Hematopoietic multipotent progenitor cell treated with erythropoietin and hydrocortisone succinate and interleukin-3 and kit ligand, for 6 days (in vitro differentiated cells): ENCODE measurements around the gene MSH3.

ENCODE experiments used
- DNase-seq: peaks from one replicate; pipeline ENCODE4 v3.0.0-alpha.2; 2015

MSH3 gene

DNA sequence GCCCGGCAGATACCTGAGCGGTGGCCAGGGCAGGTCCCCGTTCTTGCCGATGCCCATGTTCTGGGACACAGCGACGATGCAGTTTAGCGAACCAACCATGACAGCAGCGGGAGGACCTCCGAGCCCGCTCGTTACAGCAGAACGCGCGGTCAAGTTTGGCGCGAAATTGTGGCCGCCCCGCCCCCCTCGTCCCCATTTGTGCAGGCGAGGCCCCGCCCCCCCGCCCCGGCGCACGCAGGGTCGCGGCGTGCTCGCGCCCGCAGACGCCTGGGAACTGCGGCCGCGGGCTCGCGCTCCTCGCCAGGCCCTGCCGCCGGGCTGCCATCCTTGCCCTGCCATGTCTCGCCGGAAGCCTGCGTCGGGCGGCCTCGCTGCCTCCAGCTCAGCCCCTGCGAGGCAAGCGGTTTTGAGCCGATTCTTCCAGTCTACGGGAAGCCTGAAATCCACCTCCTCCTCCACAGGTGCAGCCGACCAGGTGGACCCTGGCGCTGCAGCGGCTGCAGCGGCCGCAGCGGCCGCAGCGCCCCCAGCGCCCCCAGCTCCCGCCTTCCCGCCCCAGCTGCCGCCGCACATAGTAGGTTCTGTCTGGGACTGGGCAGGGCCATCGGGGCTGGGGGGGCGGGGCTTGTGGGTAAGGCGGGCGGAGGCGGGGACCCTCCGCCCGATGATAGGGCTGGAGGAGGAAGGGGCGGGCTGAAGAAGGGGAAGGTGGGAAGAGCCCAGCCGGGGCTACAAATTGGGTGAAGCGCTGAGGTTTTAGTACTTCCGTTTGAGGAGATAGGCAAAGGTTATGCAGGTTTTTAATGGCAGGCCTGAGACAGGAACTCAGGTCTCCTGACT, at the start of gene MSH3, which contains the start of gene DHFR:
TSS of gene MSH3 (plus strand) at position 262 of the 840 bp plus-strand sequence. CDS start at position 338, 76 bp downstream.
TSS of gene DHFR (minus strand) at position 593 of the 840 bp plus-strand sequence. CDS start at position 99, 494 bp downstream.
- DNase-seq: peak; percentile 98

DNA sequence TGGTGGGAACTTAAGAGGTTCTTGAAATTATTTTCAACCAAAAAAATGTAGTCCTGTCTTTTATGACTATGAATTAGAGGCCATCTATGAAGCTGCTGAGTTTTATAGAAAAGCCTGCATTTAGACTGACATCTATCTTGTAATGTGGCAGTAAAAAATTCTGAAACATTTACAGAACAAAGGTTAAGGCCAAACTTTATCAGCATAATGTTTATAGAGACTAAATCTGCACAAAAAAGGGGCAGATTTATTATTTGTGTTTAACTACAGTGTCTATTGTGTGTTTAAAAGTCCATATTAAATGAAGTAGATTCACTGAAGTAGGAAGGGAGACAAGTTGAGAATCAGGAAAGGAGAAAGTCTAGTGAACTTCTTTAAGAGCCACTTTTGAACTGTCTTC, 47.1 kb upstream of the MSH3 start:
- no peak for DNase-seq

GRCh38 chr5:80607832-80608231, 46.6 kb upstream of the MSH3 start:
- DNase-seq: no peak

DNA sequence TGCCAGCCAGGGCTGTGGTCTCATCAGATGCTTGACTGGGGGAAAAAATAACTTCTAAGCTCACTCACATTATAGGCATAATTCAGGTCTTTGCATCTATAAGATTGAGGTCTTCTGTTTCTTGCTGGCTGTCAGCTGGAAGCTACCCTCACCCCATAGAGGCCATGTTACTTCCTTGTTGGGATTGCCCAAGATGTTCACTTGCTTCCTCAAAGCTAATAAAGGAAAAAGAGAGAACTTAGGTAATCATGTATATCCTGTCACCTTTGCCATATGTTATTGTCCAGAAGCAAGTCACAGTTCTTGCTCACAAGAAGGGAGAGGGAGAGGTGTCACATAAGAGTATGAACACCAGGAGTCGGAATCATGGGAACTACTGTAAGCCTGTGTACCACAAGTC, 45.7 kb upstream of the MSH3 start:
- peak; percentile 14 for DNase-seq

- no peak for DNase-seq
These were observed 44.8 kb upstream of the MSH3 start for GRCh38 chr5:80609692-80610091.

DNA sequence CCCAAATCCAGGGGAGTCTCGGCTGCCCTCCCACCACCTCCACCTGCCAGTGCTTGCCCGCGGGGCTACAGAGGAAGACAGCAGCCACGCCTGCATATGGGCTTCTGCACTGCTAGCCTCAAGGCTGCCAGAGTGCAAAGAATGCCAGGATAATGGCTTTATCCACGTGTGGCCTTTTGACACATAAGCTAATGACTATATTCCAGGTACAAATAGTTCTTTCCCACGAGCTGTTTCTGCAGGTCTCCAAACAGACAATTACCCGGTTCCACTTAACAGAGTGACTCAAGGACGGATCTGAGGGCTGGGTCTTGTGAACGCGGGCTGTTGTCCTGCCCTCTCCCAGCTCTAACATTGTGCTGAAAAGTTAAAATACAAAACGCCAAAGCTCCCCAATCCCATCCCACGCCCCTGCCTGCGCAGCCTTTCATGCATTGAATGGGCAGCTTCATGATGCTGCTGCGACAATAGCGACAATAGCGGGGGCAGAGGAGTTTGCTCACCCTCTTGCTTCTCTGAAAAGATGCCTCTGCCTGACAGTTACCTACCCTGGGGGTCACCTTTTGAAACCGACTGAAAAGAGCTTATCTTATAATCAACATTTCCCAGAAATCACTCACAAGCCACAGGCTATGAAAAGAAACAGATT, 39.1 kb upstream of the MSH3 start:
- DNase-seq: no peak

GRCh38 chr5:80618438-80618837, 36.0 kb upstream of the MSH3 start:
- no peak for DNase-seq

DNA sequence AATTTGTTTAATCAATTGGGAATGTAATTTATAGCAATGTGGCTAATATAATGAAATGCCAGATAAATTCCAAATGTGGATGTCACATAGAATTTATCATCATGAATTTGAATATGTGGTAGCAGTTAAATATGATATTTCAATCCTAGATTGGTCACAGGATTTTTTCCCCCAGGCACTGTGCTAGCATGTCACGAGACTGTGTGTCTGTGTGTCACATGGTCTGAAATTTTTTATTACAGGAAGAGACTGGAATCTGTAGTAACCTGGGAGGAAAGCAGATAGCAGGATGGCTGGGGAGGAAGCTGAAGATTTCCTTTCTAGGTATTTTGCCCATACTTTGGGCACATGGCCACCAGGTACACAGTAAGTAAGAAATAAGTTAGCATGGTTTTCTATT, 35.4 kb upstream of the MSH3 start:
- no peak for DNase-seq

GRCh38 chr5:80620211-80620610, 34.2 kb upstream of the MSH3 start:
- DNase-seq: no peak

DNA sequence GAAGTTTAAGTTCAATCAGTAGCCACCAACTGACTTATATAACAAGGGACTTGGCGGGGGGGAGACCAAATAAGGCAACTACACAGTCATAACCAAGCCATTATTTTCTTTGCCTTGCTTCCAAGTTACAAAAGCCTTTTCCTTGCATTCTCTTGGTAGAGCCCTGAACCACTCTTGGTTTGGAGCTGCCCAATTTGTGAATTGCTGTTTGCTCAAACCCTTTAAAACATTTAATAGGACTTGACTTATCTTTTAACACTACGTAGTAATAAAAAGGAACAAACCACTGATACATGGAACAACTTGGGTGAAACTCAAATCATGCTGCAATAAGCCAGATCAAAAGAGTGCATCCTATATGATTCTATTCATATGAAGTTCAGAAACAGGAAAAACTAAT, 31.7 kb upstream of the MSH3 start:
- no peak for DNase-seq

DNA sequence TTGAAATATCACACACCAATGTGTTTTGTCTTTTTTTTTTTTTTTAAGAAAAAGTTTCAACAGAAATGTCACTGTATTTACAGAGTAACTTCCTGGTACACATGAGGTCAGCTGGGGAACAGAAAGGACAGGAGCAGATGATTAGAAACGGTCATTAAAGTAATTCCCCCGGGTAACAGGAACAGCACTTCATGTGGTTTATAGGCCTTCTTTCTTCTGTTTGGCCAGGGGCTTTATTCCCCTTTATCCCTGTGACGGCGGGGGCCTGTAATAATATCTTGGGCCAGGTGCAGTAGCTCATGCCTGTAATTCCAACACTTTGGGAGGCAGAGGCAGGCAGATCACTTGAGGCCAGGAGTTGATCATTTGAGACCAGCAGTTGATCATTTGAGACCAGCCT, 30.5 kb upstream of the MSH3 start:
- DNase-seq: no peak

- DNase-seq: no peak
These were observed 29.2 kb upstream of the MSH3 start for GRCh38 chr5:80625230-80625629.

DNA sequence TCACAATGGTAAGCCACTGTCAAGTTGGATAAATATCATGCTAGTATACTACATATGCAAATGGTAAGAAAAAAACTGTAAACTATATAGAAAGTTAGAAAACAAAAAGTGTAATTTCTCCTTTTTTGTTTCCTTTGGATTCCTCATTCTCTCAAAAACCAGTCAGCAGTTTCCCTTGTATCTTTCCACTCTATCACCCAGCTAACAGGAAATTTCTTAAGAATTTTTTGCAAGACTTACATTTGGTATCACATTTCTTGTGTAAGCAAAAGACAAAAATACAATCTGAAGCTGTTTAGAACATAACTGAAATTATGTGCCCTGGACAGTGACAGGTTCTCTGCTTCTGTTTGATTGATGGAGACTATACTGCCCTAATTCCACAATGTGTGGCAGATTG, 25.2 kb upstream of the MSH3 start:
- no peak for DNase-seq

DNA sequence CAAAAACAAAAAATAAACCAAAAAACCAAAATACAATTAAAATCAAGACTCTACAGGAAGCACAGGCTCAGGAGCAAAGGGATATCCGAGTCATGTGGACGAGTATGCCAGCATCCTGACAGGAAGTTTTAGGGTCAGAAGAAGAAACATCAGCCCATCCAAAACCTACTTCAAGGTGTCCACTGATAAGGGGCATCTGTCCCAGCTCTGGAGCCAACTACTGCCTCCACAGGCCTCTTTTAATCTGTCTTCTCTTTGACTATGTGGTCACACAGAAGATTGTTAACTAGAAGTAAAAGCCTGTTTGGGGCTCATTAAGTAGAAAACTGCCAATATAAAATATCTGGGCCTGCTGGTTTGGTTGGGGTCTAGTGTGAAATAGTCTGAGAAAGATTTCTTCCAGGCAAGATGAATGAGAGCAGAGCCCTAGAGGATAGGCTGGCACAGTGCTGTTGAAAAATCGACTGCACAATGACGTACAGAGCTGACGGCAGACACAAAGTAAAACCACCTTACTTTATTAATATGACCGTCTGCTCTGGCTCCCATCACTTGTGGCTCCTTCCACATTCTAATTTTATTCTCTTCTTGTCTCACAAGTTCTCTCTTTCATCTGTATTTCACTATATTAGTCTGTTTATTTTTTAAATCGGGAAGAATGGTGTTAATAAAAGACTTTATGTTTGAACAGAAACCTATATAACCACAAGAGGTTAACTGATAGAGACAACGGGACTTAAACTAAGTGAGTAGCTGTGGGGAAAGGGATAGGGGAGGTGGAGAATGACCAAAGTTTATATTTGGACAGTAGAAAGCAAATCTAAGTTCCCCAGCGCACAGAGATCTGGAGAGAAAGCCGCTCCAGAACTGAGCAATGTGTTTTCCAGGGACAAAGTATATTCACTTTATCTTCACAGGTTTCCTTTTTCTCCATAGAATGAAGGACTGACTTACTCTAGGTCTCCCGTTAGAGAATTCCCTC, 22.9 kb upstream of the MSH3 start:
- DNase-seq: peak; percentile 78

DNA sequence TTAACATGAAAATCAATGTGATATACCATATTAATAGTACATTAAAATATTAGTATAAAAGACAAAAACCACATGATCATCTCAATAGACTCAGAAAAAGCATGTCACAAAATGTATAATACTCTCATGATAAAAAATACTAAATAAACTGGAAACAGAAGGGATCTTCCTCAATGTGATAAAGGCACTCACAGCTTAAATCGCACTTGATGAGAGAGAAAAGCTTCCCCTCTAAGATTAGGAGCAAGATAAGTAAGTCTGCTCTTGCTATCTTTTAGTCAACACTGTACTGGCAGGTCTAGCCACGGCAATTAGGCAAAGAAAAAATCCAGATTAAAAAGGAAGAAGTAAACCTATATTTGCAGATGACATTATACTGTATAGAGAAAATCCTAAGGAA, 21.8 kb upstream of the MSH3 start:
- DNase-seq: peak; percentile 18

DNA sequence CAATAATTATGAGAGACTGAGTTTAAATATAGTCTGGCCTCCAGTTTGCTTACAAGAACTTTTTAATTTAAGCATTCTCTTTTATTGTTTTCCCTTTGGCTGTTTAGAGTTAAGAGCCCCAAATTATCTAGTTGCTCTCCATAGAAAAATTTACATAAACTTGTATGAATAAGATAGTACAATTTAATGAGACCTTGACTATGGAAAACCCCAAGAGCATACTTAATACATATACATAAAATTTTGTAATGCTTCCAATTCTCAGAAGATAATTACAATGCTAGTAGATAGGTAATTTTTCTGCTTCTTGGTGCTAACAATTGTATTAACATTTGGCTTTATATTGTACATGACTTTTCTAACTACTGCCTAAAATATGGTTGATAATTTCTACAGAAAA, 20.3 kb upstream of the MSH3 start:
- no peak for DNase-seq

GRCh38 chr5:80641353-80641752, 13.1 kb upstream of the MSH3 start:
- no peak for DNase-seq

DNA sequence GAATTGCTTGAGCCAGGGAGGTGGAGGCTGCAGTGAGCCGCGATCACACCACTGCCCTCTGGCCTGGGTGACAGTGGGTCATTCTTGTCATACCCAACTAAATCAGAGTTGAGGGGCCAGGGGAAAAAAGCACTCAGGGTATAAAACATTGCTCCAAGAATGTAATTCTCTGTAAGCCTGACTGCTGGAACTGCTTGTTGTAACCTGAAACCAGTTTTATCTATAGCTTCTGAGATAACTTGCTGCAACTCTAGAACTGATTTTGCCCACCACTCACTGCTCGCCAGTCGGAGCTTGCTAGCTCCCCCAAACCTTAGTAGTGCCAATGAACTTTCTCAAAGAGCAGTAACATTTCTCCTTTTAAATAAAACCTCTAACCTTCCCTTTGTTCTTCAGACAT, 9.6 kb upstream of the MSH3 start:
- DNase-seq: no peak

GRCh38 chr5:80646926-80647325, 7.5 kb upstream of the MSH3 start:
- DNase-seq: no peak

DNA sequence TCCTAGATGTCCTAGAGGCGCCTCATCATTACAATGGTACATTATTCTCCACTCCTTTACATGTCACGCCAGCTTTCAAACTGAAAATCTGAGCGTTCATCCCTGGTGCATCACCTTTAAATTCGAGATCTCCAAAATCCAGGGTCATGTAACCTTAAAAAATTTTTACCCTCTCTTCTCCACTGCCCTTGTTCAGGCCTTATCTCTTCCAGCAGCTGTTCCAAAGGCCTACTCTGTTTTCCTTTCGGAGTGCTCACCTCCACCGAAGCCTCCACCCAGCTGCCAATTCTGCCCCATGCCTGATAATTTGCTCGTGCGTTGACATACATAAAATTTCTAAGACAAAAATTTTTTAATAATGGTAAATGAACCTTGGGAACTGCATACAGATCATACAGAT, 950 bp upstream of the MSH3 start:
- DNase-seq: peak; percentile 82

DNA sequence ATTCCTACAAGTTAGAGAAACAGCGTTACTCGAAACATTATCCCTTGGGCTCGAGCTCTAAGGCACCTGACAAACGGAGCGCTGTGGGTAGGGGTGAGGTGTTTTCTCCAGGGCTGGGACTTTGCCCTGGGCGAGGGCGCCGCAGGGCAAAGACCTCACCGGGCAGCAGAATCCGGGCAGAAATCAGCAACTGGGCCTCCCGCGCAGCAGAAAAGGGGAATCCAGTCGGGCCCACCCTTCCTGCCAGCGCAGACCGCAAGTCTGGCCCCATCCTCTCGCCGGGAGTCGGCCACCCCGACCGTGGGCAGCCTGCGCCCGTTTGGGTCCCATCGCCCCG, 430 bp upstream of the MSH3 start:
- DNase-seq: peak; percentile 64

DNA sequence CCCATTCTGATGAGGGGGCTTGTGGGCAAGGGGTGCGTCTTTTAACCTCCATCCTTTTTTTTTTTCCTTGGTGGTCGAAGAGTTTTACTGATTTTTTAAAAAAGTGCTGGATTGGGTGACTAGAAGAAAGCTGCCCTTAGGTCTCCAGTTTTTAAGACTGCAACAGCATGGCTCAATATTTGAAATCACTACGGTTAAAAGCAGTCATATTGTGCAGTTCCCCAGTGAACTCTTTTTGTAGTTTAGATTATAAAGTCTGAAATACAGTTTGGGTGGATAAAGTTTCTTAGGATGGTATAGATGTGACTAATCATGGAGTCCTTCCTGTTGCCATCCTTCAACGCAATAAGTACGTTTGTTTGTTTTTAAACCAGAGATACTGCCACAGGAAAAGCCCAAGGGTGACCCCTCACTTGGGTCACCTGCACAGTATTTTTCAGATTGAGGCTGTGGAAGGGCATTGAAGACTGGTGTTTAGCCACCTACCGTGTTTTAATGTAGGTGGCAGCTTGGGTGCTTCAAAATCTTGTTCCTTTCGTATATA, 851 bp downstream of the MSH3 start:
- peak; percentile 27 for DNase-seq

DNA sequence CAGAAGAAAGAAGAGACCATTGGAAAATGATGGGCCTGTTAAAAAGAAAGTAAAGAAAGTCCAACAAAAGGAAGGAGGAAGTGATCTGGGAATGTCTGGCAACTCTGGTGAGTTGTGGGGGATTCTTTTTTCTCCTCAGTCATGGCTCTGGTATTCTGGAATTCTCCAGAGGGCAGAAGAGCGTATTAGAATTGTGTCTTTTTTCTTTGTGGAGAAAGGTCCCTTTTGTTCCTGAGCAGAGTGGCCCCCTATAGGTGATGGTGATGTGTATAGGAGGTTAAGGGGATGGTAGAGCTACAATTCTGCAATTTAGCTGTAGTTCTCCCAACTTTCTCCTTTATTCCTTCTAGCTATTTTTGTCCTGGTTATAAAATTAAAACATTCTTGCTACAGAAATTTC, 2.0 kb downstream of the MSH3 start:
- DNase-seq: peak; percentile 45
